ENCODE data around the gene DLG2. TPM values are rescaled to one million over a fixed set of nuclear protein-coding genes. Genes with fewer than 3 reads are reported as not detected.

DLG2 gene
- total and polyA plus RNA-seq, 9 of the 15 experiments (the other 6 are each of a cell fraction or from before 2014, with no cell fraction given) = 0.52 to 1.6 (median 0.95) TPM

- H3K4me1 ChIP-seq (replicated peaks in 1 of 2; ENCODE audit: control insufficient read depth in 2 of 2, insufficient read depth in 2 of 2, low read length in 2 of 2) = no peaks in the 10 kb centered on the region
- BruUV-seq (replicated peaks) = no TSS peak
- 2% methylated on average over 3 of the region's 3 CpGs for WGBS (ENCODE audit: insufficient coverage, low coverage, missing lambda C conversion rate)
- H3K36me3 ChIP-seq (ENCODE audit: control insufficient read depth, insufficient read depth, low read length) = no peaks in the 10 kb centered on the region
- no peaks in the 10 kb centered on the region for H3K27me3 ChIP-seq (ENCODE audit: control insufficient read depth in 2 of 2, insufficient read depth in 2 of 2, low read length in 2 of 2)
- in situ Hi-C loops (cut with MboI) (loop anchor here (25.0 kb wide), 2 partner anchors 735 to 1735 kb away; no protein-coding TSS in a partner anchor), intact Hi-C loops (cut with micrococcal nuclease) (loop anchor here (5.0 kb wide), 1 partner anchor 1765 kb away; no protein-coding TSS in a partner anchor)
- no peak overlapping the region for H2AFZ ChIP-seq (ENCODE audit: low read depth, low read length)
- H3K4me2 ChIP-seq (ENCODE audit: insufficient read depth, low read length) = no peak overlapping the region
- ATAC-seq (no peak), FAIRE-seq (no peak), DNase-seq (ENCODE audit: extremely low read depth in 1 of 4, low spot score in 3 of 4) (no peak)
- H4K20me1 ChIP-seq (replicated peaks; ENCODE audit: control insufficient read depth, insufficient read depth, low read length) = no peaks in the 10 kb centered on the region
- CTCF ChIA-PET (ENCODE audit: low intra/inter-chr PET ratio) = interaction anchor here (0.6 kb wide), 1 partner anchor 1025 kb away, joined by 3 read pairs; no protein-coding TSS in a partner anchor
- H3K4me3 ChIP-seq = no peak overlapping the region
- TF ChIP-seq ATF3 (IDR thresholded peaks at IDR 0.05) (no peak), ATF3 (CRISPR knock-in tag; conservative IDR thresholded peaks at IDR 0.05) (no peak), HSF4 (CRISPR knock-in tag; IDR thresholded peaks at IDR 0.05; ENCODE audit: borderline replicate concordance) (no peak), HNRNPL (IDR thresholded peaks at IDR 0.05; ENCODE audit: low read depth, low read length) (no peak), ZNF740 (CRISPR knock-in tag; IDR thresholded peaks at IDR 0.05) (no peak), ZNF740 (tag; IDR thresholded peaks at IDR 0.05) (no peak)
- no peak overlapping the region for H3K9ac ChIP-seq (ENCODE audit: insufficient read depth in 1 of 2, low read depth in 2 of 2, low read length in 2 of 2)
- no peaks in the 10 kb centered on the region for H3K9me1 ChIP-seq (ENCODE audit: control insufficient read depth, insufficient read depth, low read length)
- no peaks in the 10 kb centered on the region for H3K79me2 ChIP-seq (ENCODE audit: control insufficient read depth, insufficient read depth, low read length)
- no peak overlapping the region for H3K27ac ChIP-seq (ENCODE audit: extremely low read depth, low read depth, low read length)
- H3K9me3 ChIP-seq (replicated peaks; ENCODE audit: control insufficient read depth, insufficient read depth, low read depth, low read length) = no peaks in the 10 kb centered on the region
- POLR2A ChIA-PET = no interaction called here
These were observed 1799.6 kb downstream of the DLG2 start for GRCh38 chr11:83827520-83827919.

Measured in K562 (cell line).